IPS-18a (cell line): ENCODE results near the gene ANTXR2.
"Not testable (repeated sequence)": the region's sequence is repeated elsewhere in the genome, so short reads cannot be mapped to it uniquely, and the experiment has no call there.

Experiments
- H3K27ac ChIP-seq: one replicate; pipeline ENCODE4 v1.5.1; 2013; ENCODE audit warnings: low read length
- H3K27me3 ChIP-seq: one replicate; pipeline ENCODE4 v1.6.1; 2013; ENCODE audit warnings: mild to moderate bottlenecking, low read length; ENCODE audit not compliant: control insufficient read depth, insufficient read depth
- H3K36me3 ChIP-seq: one replicate; pipeline ENCODE4 v1.6.1; 2013; ENCODE audit warnings: low read depth, low read length; ENCODE audit not compliant: control insufficient read depth
- H3K4me1 ChIP-seq: one replicate; pipeline ENCODE4 v1.6.1; 2013; ENCODE audit warnings: low read depth, low read length; ENCODE audit not compliant: control insufficient read depth
- H3K4me3 ChIP-seq: one replicate; pipeline ENCODE4 v1.5.1; 2013; ENCODE audit warnings: low read length
- H3K9ac ChIP-seq: one replicate; pipeline ENCODE4 v1.6.1; 2013; ENCODE audit warnings: mild to moderate bottlenecking, low read length, moderate library complexity
- H3K9me3 ChIP-seq: one replicate; pipeline ENCODE4 v1.6.1; 2013; ENCODE audit warnings: low read depth, low read length; ENCODE audit not compliant: control insufficient read depth

The ANTXR2 gene

GRCh38 chr4:80004319-80004718, 68.7 kb downstream of the ANTXR2 start:
- no peak overlapping the region for H3K27ac ChIP-seq

GRCh38 chr4:80002559-80002958, 70.5 kb downstream of the ANTXR2 start:
- H3K4me1 ChIP-seq, H3K4me3 ChIP-seq, H3K9me3 ChIP-seq, H3K36me3 ChIP-seq, H3K27ac ChIP-seq, H3K27me3 ChIP-seq, H3K9ac ChIP-seq: not testable (repeated sequence)

More at GRCh38 chr4:80004319-80004718, 68.7 kb downstream of the ANTXR2 start:
- no peaks in the 10 kb centered on the region for H3K36me3 ChIP-seq
- H3K9me3 ChIP-seq = no peaks in the 10 kb centered on the region
- H3K4me1 ChIP-seq = no peaks in the 10 kb centered on the region
- no peaks in the 10 kb centered on the region for H3K27me3 ChIP-seq
- H3K9ac ChIP-seq = no peak overlapping the region
- no peak overlapping the region for H3K4me3 ChIP-seq

GRCh38 chr4:79999048-79999447, 74.0 kb downstream of the ANTXR2 start:
- H3K9ac ChIP-seq, H3K27ac ChIP-seq, H3K9me3 ChIP-seq, H3K27me3 ChIP-seq, H3K4me3 ChIP-seq, H3K36me3 ChIP-seq, H3K4me1 ChIP-seq: not testable (repeated sequence)

- Histone ChIP-seq H3K9ac (no peak overlapping the region), H3K27me3 (no peaks in the 10 kb centered on the region), H3K27ac (no peak overlapping the region), H3K4me1 (no peaks in the 10 kb centered on the region), H3K4me3 (no peak overlapping the region), H3K9me3 (no peaks in the 10 kb centered on the region), H3K36me3 (no peaks in the 10 kb centered on the region)
Measured at GRCh38 chr4:79998201-79998600, 74.8 kb downstream of the ANTXR2 start.

- H3K4me3 ChIP-seq = no peak overlapping the region
- no peaks in the 10 kb centered on the region for H3K4me1 ChIP-seq
- H3K27me3 ChIP-seq = no peaks in the 10 kb centered on the region
- no peak overlapping the region for H3K9ac ChIP-seq
- no peaks in the 10 kb centered on the region for H3K9me3 ChIP-seq
- no peaks in the 10 kb centered on the region for H3K36me3 ChIP-seq
- no peak overlapping the region for H3K27ac ChIP-seq
Measured at GRCh38 chr4:79996851-79997250, 76.2 kb downstream of the ANTXR2 start.

- H3K27me3 ChIP-seq = no peaks in the 10 kb centered on the region
- H3K9me3 ChIP-seq = no peaks in the 10 kb centered on the region
- H3K9ac ChIP-seq = no peak overlapping the region
- no peaks in the 10 kb centered on the region for H3K4me1 ChIP-seq
- no peak overlapping the region for H3K4me3 ChIP-seq
- no peak overlapping the region for H3K27ac ChIP-seq
- no peaks in the 10 kb centered on the region for H3K36me3 ChIP-seq
Measured at GRCh38 chr4:79993476-79993875, 79.6 kb downstream of the ANTXR2 start.

GRCh38 chr4:79991601-79992000, 81.4 kb downstream of the ANTXR2 start:
- H3K4me3 ChIP-seq = no peak overlapping the region
- no peaks in the 10 kb centered on the region for H3K27me3 ChIP-seq
- H3K36me3 ChIP-seq = no peaks in the 10 kb centered on the region
- H3K27ac ChIP-seq = no peak overlapping the region
- no peaks in the 10 kb centered on the region for H3K4me1 ChIP-seq
- no peaks in the 10 kb centered on the region for H3K9me3 ChIP-seq
- H3K9ac ChIP-seq = no peak overlapping the region

- not testable (repeated sequence) for H3K27ac ChIP-seq, H3K9me3 ChIP-seq, H3K36me3 ChIP-seq, H3K9ac ChIP-seq, H3K4me3 ChIP-seq, H3K27me3 ChIP-seq, H3K4me1 ChIP-seq
Measured at GRCh38 chr4:79991100-79991499, 81.9 kb downstream of the ANTXR2 start.

GRCh38 chr4:79987401-79987800, 85.6 kb downstream of the ANTXR2 start:
- no peak overlapping the region for H3K4me3 ChIP-seq
- no peaks in the 10 kb centered on the region for H3K4me1 ChIP-seq
- no peak overlapping the region for H3K9ac ChIP-seq
- no peaks in the 10 kb centered on the region for H3K36me3 ChIP-seq
- H3K27me3 ChIP-seq = no peaks in the 10 kb centered on the region
- no peak overlapping the region for H3K27ac ChIP-seq
- no peaks in the 10 kb centered on the region for H3K9me3 ChIP-seq

- no peaks in the 10 kb centered on the region for H3K4me1 ChIP-seq
- H3K27me3 ChIP-seq = no peaks in the 10 kb centered on the region
- H3K27ac ChIP-seq = no peak overlapping the region
- H3K36me3 ChIP-seq = no peaks in the 10 kb centered on the region
- H3K9ac ChIP-seq = no peak overlapping the region
- no peaks in the 10 kb centered on the region for H3K9me3 ChIP-seq
- H3K4me3 ChIP-seq = no peak overlapping the region
Measured at GRCh38 chr4:79983431-79983830, 89.6 kb downstream of the ANTXR2 start.

GRCh38 chr4:79982601-79983322, 90.3 kb downstream of the ANTXR2 start:
- H3K36me3 ChIP-seq = no peaks in the 10 kb centered on the region
- H3K4me1 ChIP-seq = no peaks in the 10 kb centered on the region
- H3K27ac ChIP-seq = no peak overlapping the region
- no peaks in the 10 kb centered on the region for H3K27me3 ChIP-seq
- H3K4me3 ChIP-seq = no peak overlapping the region
- H3K9me3 ChIP-seq = no peaks in the 10 kb centered on the region
- H3K9ac ChIP-seq = no peak overlapping the region

- no peak overlapping the region for H3K27ac ChIP-seq
- no peaks in the 10 kb centered on the region for H3K9me3 ChIP-seq
- H3K4me3 ChIP-seq = no peak overlapping the region
- no peaks in the 10 kb centered on the region for H3K36me3 ChIP-seq
- H3K4me1 ChIP-seq = no peaks in the 10 kb centered on the region
- no peak overlapping the region for H3K9ac ChIP-seq
- H3K27me3 ChIP-seq = no peaks in the 10 kb centered on the region
Measured at GRCh38 chr4:79980448-79980847, 92.6 kb downstream of the ANTXR2 start.
